NOMO-1 treated with dmso at 0.1 percent for 144 hours (cell line): ENCODE data around the gene ING2.
"Not testable (repeated sequence)": the region's sequence is repeated elsewhere in the genome, so short reads cannot be mapped to it uniquely, and the experiment has no call there.

Experiments used
- DNase-seq: peaks from one replicate; lab custom pipeline; 2025; ENCODE audit not compliant: unreplicated experiment; lab: John Stamatoyannopoulos, UW

ING2 gene

GRCh38 chr4:183546376-183546775, 41.5 kb downstream of the ING2 start:
- DNase-seq: no peak

- DNase-seq: no peak
These were observed 43.4 kb downstream of the ING2 start for GRCh38 chr4:183548306-183548705.

GRCh38 chr4:183550345-183551093, 45.7 kb downstream of the ING2 start:
- no peak for DNase-seq

GRCh38 chr4:183552274-183553146, 47.7 kb downstream of the ING2 start:
- no peak for DNase-seq

- DNase-seq: not testable (repeated sequence)
These were observed 48.3 kb downstream of the ING2 start for GRCh38 chr4:183553147-183553478.

GRCh38 chr4:183553601-183554345, 48.9 kb downstream of the ING2 start:
- no peak for DNase-seq

- no peak for DNase-seq
These were observed 49.5 kb downstream of the ING2 start for GRCh38 chr4:183554346-183554686.

GRCh38 chr4:183554878-183555585, 50.2 kb downstream of the ING2 start:
- DNase-seq: peak; percentile 2

GRCh38 chr4:183556947-183557346, 52.1 kb downstream of the ING2 start:
- no peak for DNase-seq

- no peak for DNase-seq
These were observed 52.8 kb downstream of the ING2 start for GRCh38 chr4:183557611-183558010.

- no peak for DNase-seq
These were observed 54.0 kb downstream of the ING2 start for GRCh38 chr4:183558873-183559272.

GRCh38 chr4:183561905-183562304, 57.0 kb downstream of the ING2 start:
- DNase-seq: no peak
